Endothelial cell of hepatic sinusoid (primary cell): ENCODE measurements around the gene GART.
"Not testable (repeated sequence)": the region's sequence is repeated elsewhere in the genome, so short reads cannot be mapped to it uniquely, and the experiment has no call there.

Experiments used
- in situ Hi-C: cut with HindIII; loops from 2 replicates; pipeline ENCODE4 v1.10.0; 2017; ENCODE audit warnings: low sequenced_read_pairs

GART gene

DNA sequence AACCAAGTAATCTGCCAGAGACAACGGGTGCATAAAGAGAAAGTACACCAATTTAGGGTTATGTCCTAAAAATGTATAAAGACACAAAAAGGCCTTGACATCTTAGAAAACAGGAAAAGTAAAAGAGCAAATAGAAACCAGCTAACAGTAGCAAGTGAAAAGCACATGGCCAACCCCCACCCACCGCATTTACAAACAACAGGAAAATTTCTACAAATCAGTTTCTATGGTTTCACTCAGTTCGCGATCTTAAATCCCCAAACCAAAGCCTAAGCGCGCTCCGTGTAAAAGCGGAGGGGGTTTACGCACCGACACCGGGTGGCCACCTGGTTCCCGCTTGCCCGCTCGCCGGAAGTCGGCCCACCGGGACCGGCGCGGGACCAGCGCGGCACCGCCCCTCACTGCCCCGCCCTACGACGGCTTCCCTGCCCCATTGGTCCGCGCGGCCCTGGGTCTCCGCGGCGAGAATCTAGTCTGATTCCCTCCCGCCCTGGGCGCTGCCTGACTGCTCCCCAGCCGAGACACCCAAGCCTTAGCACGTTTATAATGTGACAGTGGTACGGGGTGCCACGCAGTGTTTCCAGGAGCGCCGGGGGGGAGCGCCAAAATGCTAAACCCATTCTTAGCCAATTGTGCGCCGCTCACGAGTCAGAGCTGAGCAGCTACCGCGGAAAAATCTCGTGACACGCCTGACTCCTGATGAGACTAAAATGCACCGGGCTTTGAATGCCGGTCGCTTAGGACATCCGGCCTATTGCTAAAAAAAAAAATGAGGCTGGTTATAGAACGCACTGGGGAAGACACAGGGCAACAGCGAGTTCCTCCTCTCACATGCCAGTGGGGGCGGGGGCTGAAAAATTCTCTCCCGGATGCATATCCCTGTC, at the start of gene GART:
Gene GART (minus strand): TSS at position 362 of the 884 bp plus-strand sequence. CDS start 2,802 bp downstream, outside the sequence.
- in situ Hi-C loops = no loop called here

DNA sequence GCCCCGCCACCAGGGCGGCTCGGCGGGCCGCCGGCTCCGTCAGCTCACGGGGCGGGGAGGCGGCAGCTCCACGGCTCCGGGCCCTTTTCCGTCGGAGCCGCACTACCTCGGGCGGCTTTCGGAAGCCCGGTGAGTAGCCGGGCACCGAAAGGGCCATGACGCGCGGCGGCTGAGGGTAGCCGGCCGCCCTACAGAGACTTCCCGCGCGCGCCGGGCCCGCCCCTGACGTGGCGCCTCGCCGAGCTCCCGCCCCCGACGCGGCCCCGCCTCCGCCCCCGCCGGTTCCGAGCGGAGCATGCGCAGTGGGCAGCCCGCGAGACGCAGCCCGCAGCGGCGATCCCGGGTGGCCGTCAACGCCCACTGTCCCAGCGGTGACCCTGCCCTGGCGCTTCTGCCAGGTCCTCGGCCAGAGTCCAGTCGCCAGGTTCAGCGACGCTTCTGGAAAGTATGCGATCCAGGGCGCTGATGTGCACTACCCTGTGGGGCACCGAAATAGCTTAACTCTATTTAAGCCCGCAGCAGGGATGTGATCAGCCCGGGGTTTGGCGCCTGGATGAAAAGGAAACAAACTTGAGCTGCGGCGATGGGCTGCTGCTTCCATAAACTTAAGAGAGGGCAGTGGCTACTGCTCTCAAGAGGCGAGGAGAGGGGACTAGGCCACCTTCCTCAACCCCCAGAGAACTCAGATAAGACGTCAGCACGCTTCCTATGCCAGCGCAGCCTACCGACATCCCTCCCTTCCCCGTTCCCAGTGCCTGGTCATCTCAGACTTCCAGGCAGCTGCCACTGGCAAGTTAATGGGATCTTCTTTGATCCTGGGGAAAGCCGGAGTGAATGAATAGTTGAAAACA, 46.8 kb upstream of the GART start, which contains the start of gene DONSON:
Gene DONSON (minus strand): TSS at position 200 of the 851 bp plus-strand sequence. CDS start 43 bp downstream, at position 157.
- in situ Hi-C loops = no loop called here

DNA sequence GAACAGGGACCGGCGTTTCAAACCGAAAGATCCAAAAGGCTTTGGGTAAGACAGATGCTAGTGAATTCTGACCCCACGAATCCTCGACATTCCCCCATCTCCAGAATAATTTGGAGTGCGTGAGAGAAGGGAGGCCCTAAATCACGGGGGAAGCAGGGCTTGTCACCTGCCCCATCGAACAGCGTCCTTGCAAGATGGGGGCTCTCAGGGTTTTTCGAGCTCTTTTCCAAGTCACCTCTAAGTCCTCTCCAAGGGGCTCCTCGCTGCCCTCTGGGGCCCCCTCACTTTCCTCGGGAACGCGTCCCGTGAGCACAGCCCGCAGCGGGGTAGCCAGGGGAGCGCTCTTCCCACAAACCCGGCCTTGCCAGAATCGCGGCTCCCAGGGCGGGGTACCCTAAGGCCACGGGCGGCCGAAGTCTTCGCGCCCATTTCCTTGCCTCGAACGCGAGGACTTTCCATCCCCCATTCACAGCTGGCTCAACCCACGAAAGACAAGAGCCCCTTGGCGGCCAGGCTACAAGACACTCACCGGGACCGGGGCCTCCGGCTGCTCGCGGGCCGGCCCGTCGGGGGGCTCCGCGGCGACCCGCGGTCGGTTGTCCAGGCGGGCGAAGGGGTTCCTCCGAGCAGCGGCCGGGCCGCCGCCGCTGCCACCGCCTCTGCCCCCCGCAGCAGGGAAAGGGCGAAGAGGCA, 46.0 kb upstream of the GART start:
- in situ Hi-C loops = no loop called here

DNA sequence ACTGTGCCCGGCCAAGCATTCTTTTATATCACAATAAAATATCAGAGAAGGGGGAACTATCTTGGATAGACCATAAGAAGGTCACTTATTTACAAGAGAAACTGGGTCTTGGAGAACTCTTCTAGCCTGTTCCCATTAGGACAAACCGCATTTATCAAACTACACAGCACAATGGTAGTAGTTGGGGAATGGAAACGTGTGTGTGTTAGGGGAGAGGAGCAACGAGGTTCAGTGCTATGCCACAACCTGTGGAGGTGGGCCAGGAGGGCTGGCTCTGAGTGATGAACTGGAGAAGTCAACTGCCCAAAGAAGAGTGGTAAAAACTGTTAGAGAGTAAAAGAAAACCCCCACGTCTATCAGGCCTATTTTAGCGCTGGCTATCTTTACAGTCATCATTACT, 45.0 kb upstream of the GART start:
- in situ Hi-C loops = no loop called here

DNA sequence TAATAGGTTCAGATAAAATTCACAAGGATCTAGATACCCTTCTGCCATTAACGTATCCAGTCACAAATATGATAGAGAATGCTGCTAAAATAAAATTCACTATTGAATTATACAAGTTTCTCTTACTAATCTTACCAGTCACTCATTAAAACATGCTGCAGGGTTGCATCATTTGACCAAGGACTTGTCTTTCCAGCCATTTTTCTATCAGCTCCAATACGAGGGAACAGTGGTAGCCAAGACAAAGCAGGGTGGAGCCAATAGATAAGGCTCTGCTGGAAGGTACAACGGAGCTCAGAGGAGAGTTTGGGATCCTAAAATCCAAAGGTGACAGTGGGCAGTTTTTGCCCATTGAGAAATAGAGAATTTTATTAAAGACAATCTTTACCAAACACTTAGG, 42.5 kb upstream of the GART start:
- in situ Hi-C loops = loop anchor here (5.0 kb wide), 1 partner anchor 47 kb away; no protein-coding TSS in a partner anchor

DNA sequence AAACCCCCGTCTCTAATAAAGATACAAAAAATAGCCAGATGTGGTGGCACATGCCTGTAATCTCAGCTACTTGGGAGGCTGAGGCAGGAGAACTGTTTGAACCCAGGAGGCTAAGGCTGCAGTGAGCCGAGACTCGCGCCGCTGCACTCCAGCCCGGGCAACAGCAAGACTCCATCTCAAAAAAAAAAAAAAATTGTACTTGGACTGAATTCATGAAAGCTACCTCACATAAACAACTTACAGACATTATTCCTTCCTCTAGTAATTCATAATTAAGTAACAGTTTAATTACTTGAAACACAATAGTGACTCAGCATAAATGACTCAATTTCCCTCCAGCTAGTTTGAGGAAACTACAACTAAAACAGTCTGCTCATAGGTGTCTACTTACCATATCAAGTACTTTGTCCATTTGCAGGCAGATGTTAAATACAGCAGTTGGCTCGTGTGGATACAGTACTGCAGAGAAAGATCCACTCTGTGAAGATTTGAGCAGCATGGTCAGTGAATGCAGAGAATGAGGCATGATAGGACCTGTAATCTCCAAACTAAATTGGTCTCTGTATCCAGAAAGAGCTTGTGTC, 37.1 kb upstream of the GART start:
- in situ Hi-C loops = no loop called here

DNA sequence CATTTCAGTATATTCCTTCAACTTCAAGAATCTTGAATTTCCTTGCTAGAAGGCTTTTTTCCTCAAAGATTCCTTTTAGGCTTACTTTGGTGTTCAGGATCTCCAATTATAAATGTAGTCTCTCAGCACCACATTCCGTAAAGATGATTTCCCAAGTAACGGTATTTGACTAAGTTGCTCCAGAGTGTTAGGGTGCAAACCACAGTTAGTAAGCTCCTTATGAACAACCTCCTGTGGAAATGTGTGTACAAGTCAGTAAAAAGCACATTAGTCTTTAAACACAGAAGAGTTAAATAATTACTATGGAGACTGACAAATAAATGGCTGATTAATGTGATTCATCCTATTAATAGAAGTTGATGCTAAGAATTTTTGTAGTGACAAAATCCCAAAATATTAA, 36.3 kb upstream of the GART start:
- in situ Hi-C loops = no loop called here

DNA sequence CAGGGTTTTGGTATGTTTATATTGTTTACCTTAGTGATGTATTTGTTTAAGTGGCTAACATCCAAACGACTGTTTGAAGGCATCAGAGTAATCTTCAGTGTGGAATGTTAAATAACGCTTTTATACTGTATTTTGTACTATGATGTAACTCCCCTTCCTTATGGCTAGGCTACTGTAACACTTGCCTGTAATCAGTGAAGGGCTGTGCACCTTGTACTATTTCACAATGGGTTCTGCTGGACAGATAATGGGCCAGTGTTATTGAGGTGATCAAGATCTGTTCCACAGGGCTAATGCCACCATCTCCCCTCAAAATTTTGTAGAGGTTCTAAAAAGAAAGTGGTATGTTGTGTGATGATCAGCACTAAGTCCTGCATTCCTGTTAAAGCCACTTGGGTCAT, 34.8 kb upstream of the GART start:
- in situ Hi-C loops = not testable (repeated sequence)

DNA sequence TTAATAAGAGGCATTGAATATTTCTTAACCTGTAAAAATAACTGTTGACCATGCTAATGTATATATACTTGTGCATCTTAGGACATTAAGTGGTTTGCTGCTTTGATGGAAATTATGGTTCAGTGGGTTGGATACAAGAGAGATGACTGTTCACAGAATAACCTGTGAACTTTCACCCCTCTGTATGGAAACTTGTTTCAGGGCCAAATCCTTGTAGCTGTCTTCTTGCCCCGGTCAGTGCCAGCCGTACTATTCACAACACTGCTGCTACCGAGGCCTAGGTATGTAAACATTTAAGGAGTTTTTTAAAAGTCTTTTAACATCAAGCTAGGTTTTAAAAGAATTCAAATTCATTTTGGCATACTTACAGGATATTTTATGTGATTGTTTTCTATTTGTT, 30.4 kb upstream of the GART start:
- in situ Hi-C loops = loop anchor here (5.0 kb wide), 1 partner anchor 90 kb away; no protein-coding TSS in a partner anchor

DNA sequence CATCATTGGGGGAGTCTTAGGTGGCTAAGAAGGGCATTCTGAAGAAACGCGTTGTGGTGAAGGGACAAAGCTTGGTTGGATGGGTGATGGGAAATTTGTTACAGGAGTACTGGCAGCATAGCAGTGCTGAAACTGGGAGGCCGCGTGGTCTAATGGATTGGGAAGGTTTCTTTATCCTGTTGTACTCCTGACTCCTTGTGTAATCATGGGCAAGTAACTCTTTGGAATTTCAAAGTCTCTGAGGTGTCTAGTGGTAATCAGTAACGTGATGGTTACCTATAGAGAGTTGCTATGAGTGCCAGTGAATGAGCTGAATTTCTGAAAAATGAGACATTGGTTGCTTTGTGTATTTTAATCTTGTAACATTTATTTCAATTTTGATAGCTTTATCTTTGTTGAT, 28.1 kb upstream of the GART start:
- in situ Hi-C loops = loop anchor here (5.0 kb wide), 1 partner anchor 92 kb away; no protein-coding TSS in a partner anchor

DNA sequence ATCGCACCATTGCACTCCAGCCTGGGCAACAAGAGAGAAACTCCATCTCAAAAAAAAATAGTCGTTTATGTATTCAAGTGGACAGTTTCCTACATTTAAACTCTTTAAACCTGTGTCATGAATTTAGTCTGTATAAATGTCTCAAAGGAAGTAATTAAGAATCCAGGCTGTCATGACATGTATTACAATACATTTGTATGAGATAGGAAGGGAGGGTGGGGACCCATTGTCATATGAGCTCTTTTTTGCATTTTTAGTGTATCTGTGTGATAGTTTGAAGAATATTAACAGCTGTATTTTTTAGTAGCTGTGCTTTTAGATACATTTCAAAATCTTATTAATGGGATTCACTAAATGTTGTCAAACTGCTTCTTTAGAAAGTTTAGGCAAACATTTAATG, 26.5 kb upstream of the GART start:
- in situ Hi-C loops = no loop called here

DNA sequence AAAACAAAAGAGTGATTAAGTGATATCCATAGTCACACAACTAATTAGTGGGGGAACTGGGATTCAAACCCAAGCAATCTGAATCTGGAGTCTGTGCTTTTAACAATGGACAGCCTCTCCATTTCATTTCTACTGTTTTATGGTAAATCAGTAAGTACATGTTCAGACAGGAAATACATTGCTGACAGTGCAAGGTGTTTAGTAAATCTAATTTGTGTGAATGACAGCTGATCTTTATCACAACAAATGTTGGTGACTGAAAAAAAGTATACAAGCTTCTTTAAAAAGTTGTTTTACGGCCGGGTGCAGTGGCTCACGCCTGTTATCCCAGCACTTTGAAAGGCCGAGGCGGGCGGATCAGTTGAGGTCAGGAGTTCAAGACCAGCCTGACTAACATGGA, 26.0 kb upstream of the GART start:
- in situ Hi-C loops = no loop called here

DNA sequence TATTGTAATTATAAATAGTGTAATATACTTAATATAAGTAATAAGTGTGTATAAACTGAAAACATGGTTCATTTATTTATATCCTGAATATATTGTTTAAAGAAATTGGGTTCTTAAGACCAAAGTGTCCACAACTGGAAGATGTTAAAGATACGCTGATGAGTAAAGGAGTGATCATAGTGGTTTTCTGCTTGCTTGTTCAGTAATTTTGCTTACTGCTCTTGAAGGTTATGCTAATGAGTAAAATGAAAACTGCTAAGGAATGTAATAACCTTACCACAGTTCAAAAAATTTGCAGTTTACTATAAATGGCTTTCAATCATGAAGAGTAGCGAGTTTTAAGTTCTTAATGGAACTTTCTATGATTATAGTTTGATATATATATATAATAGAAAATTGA, 24.6 kb upstream of the GART start:
- in situ Hi-C loops = no loop called here

DNA sequence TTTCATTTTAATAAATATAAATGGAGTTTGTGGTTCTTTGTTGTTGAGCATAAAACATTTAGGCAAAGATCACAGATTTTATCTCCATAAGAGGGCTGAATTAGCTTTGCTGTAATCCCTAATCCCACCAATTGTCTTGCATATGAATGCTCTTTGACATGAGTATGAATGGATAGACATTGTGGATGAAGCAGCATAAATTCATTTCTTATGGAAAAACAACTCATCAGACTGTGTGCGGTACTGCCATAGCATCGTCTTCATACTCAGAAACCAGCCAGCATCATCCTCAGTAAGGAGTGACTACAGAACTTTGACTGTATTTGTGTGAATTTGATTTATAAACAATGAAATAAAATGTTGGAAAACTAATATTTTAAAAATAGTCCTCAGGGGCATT, 20.5 kb upstream of the GART start:
- in situ Hi-C loops = no loop called here

DNA sequence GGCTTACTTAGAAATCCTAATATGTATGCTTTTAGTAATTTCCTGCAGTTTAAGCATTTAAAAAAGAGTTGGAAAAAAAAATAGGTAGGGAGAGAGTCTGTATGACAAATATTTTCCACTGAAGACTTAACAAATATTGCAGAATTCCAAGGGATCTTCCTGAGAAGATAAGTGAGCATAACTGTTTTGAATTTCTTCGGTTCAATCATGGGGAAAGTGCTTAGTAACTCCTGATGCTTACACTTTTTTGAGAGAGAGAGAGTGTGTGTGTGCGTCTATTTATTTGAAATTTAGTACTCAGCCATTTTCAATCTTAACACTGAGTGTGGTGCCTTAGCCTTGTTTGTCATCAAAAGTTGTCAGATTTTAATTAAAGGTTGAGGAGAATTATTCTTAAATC, 19.5 kb upstream of the GART start:
- in situ Hi-C loops = no loop called here

DNA sequence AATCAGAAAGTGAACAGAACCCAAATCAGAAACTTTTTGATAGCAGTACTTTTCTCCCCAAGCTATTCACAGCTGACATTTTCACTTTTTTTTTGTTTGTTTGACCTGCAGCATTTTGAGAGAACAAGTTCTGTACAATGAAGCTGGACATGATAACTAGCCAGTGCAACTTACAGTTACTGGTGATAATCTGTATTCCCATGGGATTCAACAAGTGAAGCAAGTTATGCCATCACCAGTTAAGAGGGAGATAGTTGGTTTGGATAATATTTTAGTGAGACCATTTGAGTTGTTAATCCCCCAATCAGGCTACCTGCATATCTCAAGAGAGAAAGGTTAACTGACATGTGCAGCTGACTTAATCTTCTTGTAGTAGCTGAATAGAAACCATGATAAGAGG, 19.0 kb upstream of the GART start:
- in situ Hi-C loops = no loop called here

DNA sequence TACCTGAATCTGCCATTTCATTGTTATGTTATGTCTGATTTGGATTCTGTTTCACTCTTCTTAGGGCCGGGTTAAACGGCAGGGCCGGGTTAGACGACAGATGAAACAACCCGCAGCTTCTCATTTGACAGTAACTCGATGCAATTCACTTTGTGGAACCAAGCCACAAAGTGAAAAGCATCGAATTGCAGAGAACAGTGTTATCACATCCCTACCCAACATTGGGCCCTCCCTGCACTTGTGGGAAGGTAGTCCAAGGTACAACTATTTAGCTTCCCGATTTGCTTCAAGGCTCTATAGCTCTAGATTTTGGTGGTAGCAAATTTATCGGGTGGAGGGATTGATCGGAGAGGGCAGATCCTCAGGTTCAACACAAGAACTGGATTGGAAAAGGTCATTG, 17.9 kb upstream of the GART start:
- in situ Hi-C loops = no loop called here

DNA sequence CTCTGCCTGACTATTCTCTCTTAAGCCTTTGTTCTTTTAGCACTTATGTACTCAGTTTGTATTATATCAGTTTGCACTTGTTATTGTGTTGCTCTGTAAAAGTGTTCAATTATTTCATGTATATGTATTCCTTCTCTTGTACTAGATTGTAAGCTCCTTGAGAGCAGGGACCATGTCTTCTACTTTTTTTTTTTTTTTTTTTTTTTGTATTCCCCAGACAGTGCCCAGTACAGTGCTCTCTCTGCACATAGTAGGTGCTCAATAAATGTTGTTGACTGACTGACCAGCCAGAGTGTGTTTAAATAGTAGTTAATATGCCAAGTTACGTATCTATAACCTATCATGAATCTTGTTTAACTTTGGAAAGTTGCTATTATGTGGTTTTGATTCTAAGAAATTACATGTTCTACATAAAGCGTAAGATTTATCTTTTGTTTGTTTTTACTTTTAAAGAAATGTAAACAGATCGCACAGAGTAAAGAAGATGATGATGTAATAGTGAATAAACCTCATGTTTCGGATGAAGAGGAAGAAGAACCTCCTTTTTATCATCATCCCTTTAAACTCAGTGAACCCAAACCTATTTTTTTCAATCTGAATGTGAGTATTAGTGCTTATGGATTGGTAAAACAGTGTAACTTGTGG, 17.0 kb upstream of the GART start:
- in situ Hi-C loops = no loop called here

DNA sequence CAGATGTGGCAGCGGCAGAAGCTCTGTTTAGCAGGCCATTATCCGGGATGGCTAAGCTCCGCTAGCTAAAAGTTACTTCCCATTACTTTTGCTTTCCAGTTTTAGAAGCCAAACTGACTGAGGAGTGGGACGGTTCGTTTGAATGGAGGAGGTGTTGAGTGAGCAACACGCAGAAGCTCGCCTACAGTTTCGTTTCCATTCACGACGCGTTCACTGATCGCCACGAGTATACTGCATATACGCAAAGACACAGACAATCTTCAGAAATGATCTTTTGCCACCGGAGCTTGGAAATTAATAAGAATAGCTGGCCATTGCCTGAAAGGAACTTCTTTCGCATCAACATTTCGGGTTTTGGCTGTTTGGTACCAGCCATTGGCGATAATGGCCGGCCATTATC, 15.5 kb upstream of the GART start:
- in situ Hi-C loops = no loop called here

DNA sequence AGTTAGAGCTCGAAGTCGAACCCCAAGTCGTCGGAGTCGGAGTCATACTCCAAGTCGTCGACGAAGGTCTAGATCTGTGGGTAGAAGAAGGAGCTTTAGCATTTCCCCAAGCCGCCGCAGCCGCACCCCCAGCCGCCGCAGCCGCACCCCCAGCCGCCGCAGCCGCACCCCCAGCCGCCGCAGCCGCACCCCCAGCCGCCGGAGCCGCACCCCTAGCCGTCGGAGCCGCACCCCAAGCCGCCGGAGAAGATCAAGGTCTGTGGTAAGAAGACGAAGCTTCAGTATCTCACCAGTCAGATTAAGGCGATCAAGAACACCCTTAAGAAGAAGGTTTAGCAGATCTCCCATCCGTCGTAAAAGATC, 13.0 kb upstream of the GART start:
- in situ Hi-C loops = no loop called here
